Spleen (tissue), 11 donors: ENCODE data around the gene MTERF4. TPM values are rescaled to one million over a fixed set of nuclear protein-coding genes. Genes with fewer than 3 reads are reported as not detected.

Experiments used
- DNase-seq: peaks from one replicate; pipeline ENCODE4 v3.0.0-alpha.2; 2020
- H3K27ac ChIP-seq, 8 donors: fragments of 200-600 bp; sonication (generic) in 7 of 8; 1 replicate in 4 of 8; 2 replicates in 4 of 8; pipeline versions ENCODE4 v1.5.0 to v1.8.0; 2016 to 2021; ENCODE audit warnings: inconsistent platforms in 4 of 8, mild to moderate bottlenecking in 4 of 8, moderate library complexity in 1 of 8
- H3K27me3 ChIP-seq, 7 donors: fragments of 200-600 bp; sonication (generic) in 6 of 7; replicated peaks in 1 of 7; 1 replicate in 4 of 7; 2 replicates in 3 of 7; pipeline versions ENCODE4 v1.5.0 to v1.8.0; 2016 to 2021; ENCODE audit warnings: inconsistent platforms in 3 of 7, mild to moderate bottlenecking in 1 of 7
- H3K36me3 ChIP-seq, 6 donors: fragments of 200-600 bp; sonication (generic) in 5 of 6; 1 replicate in 4 of 6; 2 replicates in 2 of 6; pipeline versions ENCODE4 v1.5.0 to v1.8.0; 2016 to 2021; ENCODE audit warnings: inconsistent platforms in 2 of 6
- H3K4me1 ChIP-seq, 6 donors: fragments of 200-600 bp; sonication (generic) in 5 of 6; 1 replicate in 3 of 6; 2 replicates in 3 of 6; pipeline versions ENCODE4 v1.5.0 to v1.8.0; 2016 to 2021; ENCODE audit warnings: inconsistent platforms in 3 of 6
- H3K4me3 ChIP-seq, 8 donors: fragments of 200-600 bp; sonication (generic) in 7 of 8; 1 replicate in 4 of 8; 2 replicates in 4 of 8; pipeline versions ENCODE4 v1.5.0 to v1.8.0; 2016 to 2021; ENCODE audit warnings: inconsistent platforms in 4 of 8, mild to moderate bottlenecking in 4 of 8, moderate library complexity in 2 of 8
- H3K9me3 ChIP-seq, 8 donors: fragments of 200-600 bp; sonication (generic) in 7 of 8; 1 replicate in 4 of 8; 2 replicates in 4 of 8; pipeline versions ENCODE4 v1.5.0 to v1.8.0; 2016 to 2021; ENCODE audit warnings: inconsistent platforms in 4 of 8
- CTCF ChIP-seq, 11 experiments: fragments of 200-600 bp in 7 of 11; fragments of 450-650 bp in 4 of 11; sonication (generic) in 4 of 11; IDR thresholded peaks in 8 of 11; conservative IDR thresholded peaks in 3 of 11; 1 replicate in 7 of 11; 2 replicates in 4 of 11; pipeline versions ENCODE4 v1.4.0 to v1.8.0; 2016 to 2021; ENCODE audit warnings: antibody characterized with exemption in 11 of 11, inconsistent platforms in 4 of 11, mild to moderate bottlenecking in 1 of 11
- POLR2A ChIP-seq, 3 donors: fragments of 450-650 bp; IDR thresholded peaks; one replicate each; pipeline ENCODE4 v1.5.1; 2017; ENCODE audit warnings: antibody characterized with exemption in 3 of 3, mild to moderate bottlenecking in 1 of 3
- POLR2AphosphoS5 ChIP-seq, 3 donors: sonication (generic); formaldehyde crosslinking; IDR thresholded peaks; one replicate each; pipeline ENCODE4 v1.5.1; 2017; ENCODE audit warnings: antibody characterized with exemption in 3 of 3
- WGBS, 5 donors: extraction: QIAGEN DNeasy Blood & Tissue Kit in 3 of 5; methylation state at CpG; one replicate each; pipeline versions ENCODE4 v1.1.5 to v1.1.7; 2013 to 2018; 5-methylcytosine and 5-hydroxymethylcytosine counted together
- intact Hi-C: fragments of 100-400 bp; cut with DNase I; formaldehyde crosslinking; loops from one replicate; pipeline ENCODE4 v1.15.0; 2023; ENCODE audit warnings: low total_unique reads
- polyA plus RNA-seq, 3 donors: library from polyadenylated mRNA; stranded (reverse); fragments of 200-250 nt; gene quantifications; one replicate each; pipeline ENCODE4 v1.2.1, GENCODE V29; 2013
- total RNA-seq, 7 donors: library from RNA; depleted of rRNA in 3 of 7; stranded (reverse); fragments of >200 nt in 3 of 7; fragmentation: NEBNext Ultra II Directional in 4 of 7; extraction: Animal tissue kit (Norgen Biotek cat#: 25700) in 4 of 7; gene quantifications; one replicate each; pipeline versions ENCODE4 v1.1.0 to v1.2.1, GENCODE V29; 2016 to 2021
- donor health status: healthy with polysubstance abuse.
- donor health status: DM: no; HTN: no; CAD: no; lungs with moderate emphysema.
- donor health status: DM: no; HTN: no; CAD: no.
- donor health status: Bipolar disorder and iron deficiency.
- donor health status: healthy.
- donor health status: DM: no; HTN: no; CAD: no.
- donor health status: DM: yes; HTN: yes; CAD: no.

The MTERF4 gene
- total and polyA plus RNA-seq, 10 donors, result 28.4 to 74.0 (median 47.2) TPM

GRCh38 chr2:241116606-241117560 is 14.8 kb upstream of the MTERF4 start:
- Histone ChIP-seq H3K27me3 (no peaks in the 10 kb centered on the region), H3K36me3 (peaks cover 0 to 37% (median 8%) of the 10 kb centered on the region in 6 donors), H3K4me1 (peaks cover 0 to 15% (median 2%) of the 10 kb centered on the region in 6 donors), H3K27ac (no peak overlapping the region), H3K4me3 (no peak overlapping the region), H3K9me3 (peaks cover 0 to 5% (median 0%) of the 10 kb centered on the region in 8 donors)
- no peak for TF ChIP-seq POLR2AphosphoS5 (IDR thresholded peaks at IDR 0.05)
- no peak for TF ChIP-seq CTCF (IDR thresholded peaks at IDR 0.05 in 8 of 11, conservative IDR thresholded peaks at IDR 0.05 in 3 of 11)
- no peak for TF ChIP-seq POLR2A (IDR thresholded peaks at IDR 0.05)
- DNase-seq, result no peak
- 89 to 97% (median 95%) methylated on average over 32 of the region's 32 CpGs for WGBS, 5 donors
- intact Hi-C loops, result no loop called here

- 74 to 97% (median 89%) methylated on average over 8 of the region's 8 CpGs for WGBS, 5 donors
- no peaks in the 10 kb centered on the region for H3K9me3 ChIP-seq
- H3K4me1 ChIP-seq, result peaks cover 0 to 30% (median 11%) of the 10 kb centered on the region in 6 donors
- intact Hi-C loops, result no loop called here
- H3K27ac ChIP-seq, result no peak overlapping the region
- TF ChIP-seq CTCF (IDR thresholded peaks at IDR 0.05 in 8 of 11, conservative IDR thresholded peaks at IDR 0.05 in 3 of 11) (no peak), POLR2AphosphoS5 (IDR thresholded peaks at IDR 0.05) (no peak), POLR2A (IDR thresholded peaks at IDR 0.05) (no peak)
- no peak overlapping the region for H3K4me3 ChIP-seq
- H3K27me3 ChIP-seq, result no peaks in the 10 kb centered on the region
- DNase-seq, result no peak
- peaks cover 0 to 30% (median 8%) of the 10 kb centered on the region in 6 donors for H3K36me3 ChIP-seq
Observed at GRCh38 chr2:241115361-241115760, 13.3 kb upstream of the MTERF4 start.

- intact Hi-C loops, result no loop called here
- H3K27ac ChIP-seq, result no peak overlapping the region
- no peak overlapping the region for H3K4me3 ChIP-seq
- peaks cover under 1 to 35% (median 16%) of the 10 kb centered on the region in 6 donors for H3K4me1 ChIP-seq
- WGBS, 5 donors, result 90 to 99% (median 98%) methylated on average over 11 of the region's 11 CpGs
- no peak for TF ChIP-seq POLR2AphosphoS5 (IDR thresholded peaks at IDR 0.05)
- no peak for TF ChIP-seq POLR2A (IDR thresholded peaks at IDR 0.05)
- no peak for TF ChIP-seq CTCF (IDR thresholded peaks at IDR 0.05 in 8 of 11, conservative IDR thresholded peaks at IDR 0.05 in 3 of 11)
- no peak for DNase-seq
- H3K27me3 ChIP-seq, result no peaks in the 10 kb centered on the region
- H3K9me3 ChIP-seq, result no peaks in the 10 kb centered on the region
- H3K36me3 ChIP-seq, result peaks cover 0 to 30% (median 8%) of the 10 kb centered on the region in 6 donors
Observed at GRCh38 chr2:241114836-241115235, 12.7 kb upstream of the MTERF4 start.

- Histone ChIP-seq H3K27ac (peak overlapping the region in 5 of 8 donors; percentile 53 to 83 (median 80)), H3K27me3 (no peaks in the 10 kb centered on the region), H3K9me3 (no peaks in the 10 kb centered on the region), H3K4me1 (peaks cover 9 to 57% (median 30%) of the 10 kb centered on the region in 6 donors), H3K36me3 (peaks cover 0 to 31% (median 8%) of the 10 kb centered on the region in 6 donors), H3K4me3 (peak overlapping the region in 1 of 8 donors; percentile 39)
- TF ChIP-seq CTCF (IDR thresholded peaks at IDR 0.05 in 8 of 11, conservative IDR thresholded peaks at IDR 0.05 in 3 of 11) (no peak), POLR2A (IDR thresholded peaks at IDR 0.05) (no peak), POLR2AphosphoS5 (IDR thresholded peaks at IDR 0.05) (no peak)
- intact Hi-C loops, result no loop called here
- WGBS, 5 donors, result 63 to 73% (median 67%) methylated on average over 8 of the region's 8 CpGs
- no peak for DNase-seq
Observed at GRCh38 chr2:241112592-241112991, 10.5 kb upstream of the MTERF4 start.
